ENCODE data around the gene TASP1. TPM values are rescaled to one million over a fixed set of nuclear protein-coding genes. Genes with fewer than 3 reads are reported as not detected.
A peak's percentile ranks its signal among the peaks of the same experiment; 100 is the strongest.

Gene TASP1
- total RNA-seq, 1 donor from 2014 or later = 10.3 TPM

DNA sequence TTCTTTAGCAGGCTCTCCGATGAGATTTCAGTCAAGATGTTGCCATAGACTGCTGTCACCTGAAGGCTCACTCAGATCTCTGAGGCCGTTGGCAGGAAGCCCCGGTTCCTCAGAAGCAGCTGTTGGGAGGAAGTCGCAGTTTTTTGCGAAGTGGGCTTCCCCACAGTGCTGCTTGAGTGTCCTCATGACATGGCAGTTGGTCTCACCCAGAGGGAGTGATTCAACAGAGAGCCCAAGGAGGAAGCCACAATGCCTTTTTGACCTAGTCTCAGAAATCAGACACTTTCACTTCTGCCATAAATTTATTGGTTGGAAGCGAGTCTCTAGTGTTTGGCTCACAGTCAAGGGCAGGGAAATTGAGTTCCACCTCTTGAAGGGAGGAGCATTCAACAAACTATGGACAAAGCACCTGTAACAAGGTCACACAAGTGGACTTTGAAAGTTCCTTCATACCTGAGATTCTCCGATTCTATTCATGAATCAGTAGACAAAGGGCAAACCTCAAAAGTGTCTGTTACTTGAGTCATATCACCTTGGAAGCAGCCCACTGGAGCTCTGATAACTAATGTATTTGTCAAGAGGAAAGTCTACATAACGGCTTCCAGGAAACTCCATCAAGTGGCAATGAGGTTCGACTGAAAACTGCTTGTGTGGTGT is 208.3 kb downstream of the TASP1 start:
- Histone ChIP-seq H3K4me2 (ENCODE audit: low read length) (peak overlapping the region; percentile 17), H3K27ac (ENCODE audit: low read depth, low read length) (no peak overlapping the region), H3K27me3 (ENCODE audit: insufficient read depth, low read length) (no peaks in the 10 kb centered on the region), H3K36me3 (ENCODE audit: insufficient read depth, low read length) (no peaks in the 10 kb centered on the region), H3K4me1 (ENCODE audit: insufficient read depth, low read length) (no peaks in the 10 kb centered on the region), H3K4me3 (ENCODE audit: insufficient read depth, low read depth, low read length) (no peak overlapping the region), H3K9ac (ENCODE audit: low read length) (no peak overlapping the region), H3K79me2 (ENCODE audit: insufficient read depth, low read length) (no peaks in the 10 kb centered on the region), H4K20me1 (ENCODE audit: insufficient read depth, low read length) (no peaks in the 10 kb centered on the region), H3K9me3 (ENCODE audit: insufficient read depth, low read depth, low read length) (no peaks in the 10 kb centered on the region), H2AFZ (ENCODE audit: low read depth, low read length) (no peak overlapping the region)
- peaks cover 2% of the 10 kb centered on the region for H3K4me1 Mint-ChIP-seq (ENCODE audit: low read depth, unreplicated experiment)
- H3K9me3 Mint-ChIP-seq (ENCODE audit: unreplicated experiment) = peaks cover 5% of the 10 kb centered on the region
- H3K27ac Mint-ChIP-seq (ENCODE audit: unreplicated experiment) = no peak overlapping the region
- TF ChIP-seq, protein P1, sequence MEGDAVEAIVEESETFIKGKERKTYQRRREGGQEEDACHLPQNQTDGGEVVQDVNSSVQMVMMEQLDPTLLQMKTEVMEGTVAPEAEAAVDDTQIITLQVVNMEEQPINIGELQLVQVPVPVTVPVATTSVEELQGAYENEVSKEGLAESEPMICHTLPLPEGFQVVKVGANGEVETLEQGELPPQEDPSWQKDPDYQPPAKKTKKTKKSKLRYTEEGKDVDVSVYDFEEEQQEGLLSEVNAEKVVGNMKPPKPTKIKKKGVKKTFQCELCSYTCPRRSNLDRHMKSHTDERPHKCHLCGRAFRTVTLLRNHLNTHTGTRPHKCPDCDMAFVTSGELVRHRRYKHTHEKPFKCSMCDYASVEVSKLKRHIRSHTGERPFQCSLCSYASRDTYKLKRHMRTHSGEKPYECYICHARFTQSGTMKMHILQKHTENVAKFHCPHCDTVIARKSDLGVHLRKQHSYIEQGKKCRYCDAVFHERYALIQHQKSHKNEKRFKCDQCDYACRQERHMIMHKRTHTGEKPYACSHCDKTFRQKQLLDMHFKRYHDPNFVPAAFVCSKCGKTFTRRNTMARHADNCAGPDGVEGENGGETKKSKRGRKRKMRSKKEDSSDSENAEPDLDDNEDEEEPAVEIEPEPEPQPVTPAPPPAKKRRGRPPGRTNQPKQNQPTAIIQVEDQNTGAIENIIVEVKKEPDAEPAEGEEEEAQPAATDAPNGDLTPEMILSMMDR (IDR thresholded peaks at IDR 0.05; ENCODE audit: insufficient read depth, low read depth, low read length) = no peak
- TF ChIP-seq EZH2 (IDR thresholded peaks at IDR 0.05; ENCODE audit: insufficient read depth, low read length) = no peak
- no peak for FAIRE-seq
- H3K36me3 Mint-ChIP-seq (ENCODE audit: low read depth, unreplicated experiment) = peaks cover 18% of the 10 kb centered on the region
- H3K4me3 Mint-ChIP-seq (ENCODE audit: unreplicated experiment) = no peak overlapping the region
- DNase-seq (ENCODE audit: low read depth) = peak; percentile 82
- H3K27me3 Mint-ChIP-seq (ENCODE audit: low read depth, unreplicated experiment) = no peaks in the 10 kb centered on the region

DNA sequence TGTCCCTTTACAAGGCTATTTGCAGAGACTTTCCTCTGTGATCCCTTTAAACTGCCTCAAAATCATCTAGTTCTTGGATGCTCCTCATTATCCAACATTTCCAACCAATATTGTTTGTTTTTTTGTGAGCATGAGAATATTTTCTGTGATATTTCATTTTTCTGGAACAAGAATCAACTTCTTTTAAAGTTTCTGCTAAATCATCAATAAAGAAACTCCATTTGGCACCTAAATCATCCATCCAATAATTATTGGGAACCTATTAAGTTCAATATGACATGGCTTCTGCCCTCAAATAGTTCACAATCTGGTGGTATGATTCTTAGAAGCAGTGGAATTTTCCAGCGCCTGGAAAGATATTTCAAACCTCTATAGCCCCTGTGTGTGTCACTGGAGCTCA is 210.0 kb downstream of the TASP1 start:
- peaks cover 3% of the 10 kb centered on the region for H3K4me1 Mint-ChIP-seq (ENCODE audit: low read depth, unreplicated experiment)

More for the DNA sequence above, 210.0 kb downstream of the TASP1 start:
- no peak overlapping the region for H3K27ac ChIP-seq (ENCODE audit: low read depth, low read length)
- Mint-ChIP-seq H3K9me3 (ENCODE audit: unreplicated experiment) (peaks cover 5% of the 10 kb centered on the region), H3K27ac (ENCODE audit: unreplicated experiment) (no peak overlapping the region), H3K36me3 (ENCODE audit: low read depth, unreplicated experiment) (peaks cover 18% of the 10 kb centered on the region), H3K27me3 (ENCODE audit: low read depth, unreplicated experiment) (no peaks in the 10 kb centered on the region), H3K4me3 (ENCODE audit: unreplicated experiment) (no peak overlapping the region)
- H3K9ac ChIP-seq (ENCODE audit: low read length) = no peak overlapping the region
- no peak overlapping the region for H3K4me3 ChIP-seq (ENCODE audit: insufficient read depth, low read depth, low read length)
- no peaks in the 10 kb centered on the region for H3K27me3 ChIP-seq (ENCODE audit: insufficient read depth, low read length)
- DNase-seq (ENCODE audit: low read depth) (no peak), FAIRE-seq (no peak)
- no peak overlapping the region for H3K4me2 ChIP-seq (ENCODE audit: low read length)
- TF ChIP-seq, protein P1 (IDR thresholded peaks at IDR 0.05; ENCODE audit: insufficient read depth, low read depth, low read length) = no peak
- TF ChIP-seq EZH2 (IDR thresholded peaks at IDR 0.05; ENCODE audit: insufficient read depth, low read length) = no peak
- no peaks in the 10 kb centered on the region for H3K4me1 ChIP-seq (ENCODE audit: insufficient read depth, low read length)
- H3K9me3 ChIP-seq (ENCODE audit: insufficient read depth, low read depth, low read length) = no peaks in the 10 kb centered on the region
- H3K36me3 ChIP-seq (ENCODE audit: insufficient read depth, low read length) = no peaks in the 10 kb centered on the region
- H2AFZ ChIP-seq (ENCODE audit: low read depth, low read length) = no peak overlapping the region
- no peaks in the 10 kb centered on the region for H4K20me1 ChIP-seq (ENCODE audit: insufficient read depth, low read length)
- no peaks in the 10 kb centered on the region for H3K79me2 ChIP-seq (ENCODE audit: insufficient read depth, low read length)
